Motor neuron (in vitro differentiated cells): ENCODE data around the gene BEND7. TPM values are rescaled to one million over a fixed set of nuclear protein-coding genes. Genes with fewer than 3 reads are reported as not detected.
A peak's percentile ranks its signal among the peaks of the same experiment; 100 is the strongest.
"Not testable (repeated sequence)": the region's sequence is repeated elsewhere in the genome, so short reads cannot be mapped to it uniquely, and the experiment has no call there.

ENCODE experiments used
- ATAC-seq, 8 experiments: fragments of 200-7000 bp; cut with Tn5 transposase; replicated peaks in 6 of 8; 2 replicates each; pipeline ENCODE4 v1.8.0; 2021; ENCODE audit warnings: mild to moderate bottlenecking in 8 of 8, moderate library complexity in 8 of 8
- H3K27ac ChIP-seq, 2 donors: fragments of 250-450 bp; sonication (Bioruptor Pico); 2 replicates each; pipeline ENCODE4 v1.9.0; 2021; ENCODE audit warnings: antibody characterized with exemption in 2 of 2, mild to moderate bottlenecking in 2 of 2, moderate library complexity in 1 of 2
- H3K4me1 ChIP-seq, 2 donors: fragments of 250-450 bp; sonication (Bioruptor Pico); replicated peaks in 1 of 2; 2 replicates each; pipeline ENCODE4 v1.6.1; 2021; ENCODE audit warnings: antibody characterized with exemption in 2 of 2, mild to moderate bottlenecking in 2 of 2, moderate library complexity in 1 of 2
- H3K4me3 ChIP-seq, 5 donors: fragments of 250-450 bp; sonication (Bioruptor Pico); 2 replicates each; pipeline ENCODE4 v1.9.0; 2021; ENCODE audit warnings: antibody characterized with exemption in 5 of 5, mild to moderate bottlenecking in 5 of 5, moderate library complexity in 4 of 5
- WGBS, 10 experiments: fragments of 450-650 bp; shearing (Covaris generic); methylation state at CpG; one replicate each; pipeline ENCODE4 v1.0.0; 2022; 5-methylcytosine and 5-hydroxymethylcytosine counted together
- in situ Hi-C, 9 experiments: fragments of 400-800 bp; cut with MboI; loops; one replicate each; pipeline ENCODE4 v1.15.0; 2021; ENCODE audit warnings: low sequenced_read_pairs in 9 of 9, low pct_unique_long_range_greater_than_20kb in 2 of 9; ENCODE audit not compliant: unreplicated experiment in 9 of 9
- total RNA-seq, 8 experiments: library from RNA; unstranded; fragments of 300-600 nt; gene quantifications; 2 replicates each; pipeline versions ENCODE4 v1.2.3 to v1.2.4, GENCODE V29; 2022

The BEND7 gene
- total RNA-seq, 8 experiments from 2014 or later, result 10.4 to 229 (median 20.5) TPM

DNA sequence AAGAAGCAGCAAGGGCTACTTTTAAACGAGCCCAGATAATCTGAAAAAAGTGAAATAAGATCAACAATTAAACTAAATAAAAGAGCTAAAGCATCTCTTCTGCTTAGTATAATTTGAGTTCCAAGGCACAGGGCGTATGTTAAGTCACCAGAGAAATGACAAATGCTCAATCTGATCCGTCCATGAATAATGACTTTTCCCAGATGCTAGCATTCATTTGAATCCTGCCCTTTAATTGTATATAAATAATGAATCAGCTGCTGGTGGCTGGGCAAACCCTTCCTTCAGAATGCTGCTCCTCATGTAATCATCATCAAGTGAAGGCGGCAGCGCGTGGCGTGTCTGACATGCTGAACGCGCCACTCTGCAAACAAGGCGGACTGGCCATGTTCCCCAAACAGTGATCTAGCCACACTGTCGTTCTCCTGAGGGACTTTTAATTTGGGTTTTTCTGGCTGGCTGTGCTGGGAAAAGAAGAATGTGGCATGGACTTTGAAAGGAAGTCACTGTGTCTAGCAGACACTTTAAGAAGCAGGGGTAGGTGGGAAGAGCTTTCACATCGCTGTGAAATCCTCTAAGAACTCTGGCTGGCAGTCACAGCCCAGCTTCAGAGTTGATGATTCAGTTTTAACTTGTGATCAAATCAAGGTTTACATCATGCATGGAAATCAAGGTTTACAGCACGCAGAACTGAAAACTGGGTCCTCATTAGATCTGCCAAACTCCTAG lies 70.7 kb downstream of the BEND7 start:
- in situ Hi-C loops, result no loop called here
- H3K4me3 ChIP-seq, result no peak overlapping the region
- peak; percentile 33 to 89 (median 83) for ATAC-seq
- 14 to 85% (median 72%) methylated on average over 1 to 12 of the region's 13 CpGs for WGBS, 10 experiments
- H3K27ac ChIP-seq, result no peak overlapping the region
- H3K4me1 ChIP-seq, result peaks cover 0 to 13% of the 10 kb centered on the region in 2 donors

DNA sequence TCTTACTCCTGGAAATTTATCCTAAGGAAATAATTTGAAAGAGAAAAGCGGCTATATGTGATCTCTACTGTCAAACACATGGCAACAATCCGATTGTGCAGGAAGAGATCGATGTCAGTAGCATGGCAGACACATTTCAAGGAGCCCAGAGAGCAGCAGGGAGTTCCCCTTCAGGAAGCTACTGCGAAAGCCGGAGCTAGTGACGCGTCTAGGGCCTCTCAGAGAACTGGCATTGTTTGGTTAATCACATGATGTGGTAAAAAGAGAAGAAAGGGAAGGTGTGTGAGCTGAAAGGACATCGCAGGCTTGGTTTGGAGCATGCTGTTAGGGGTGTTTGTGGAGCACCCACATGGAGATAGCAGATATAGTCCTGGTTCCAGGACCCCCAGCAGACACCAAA lies 74.9 kb downstream of the BEND7 start:
- ATAC-seq, result no peak
- WGBS, 10 experiments, result 55 to 100% (median 85%) methylated on average over 3 to 7 of the region's 8 CpGs; no CpG with 5 or more reads in 1 of the 10 experiments
- no peak overlapping the region for H3K27ac ChIP-seq
- in situ Hi-C loops, result no loop called here
- no peak overlapping the region for H3K4me3 ChIP-seq
- H3K4me1 ChIP-seq, result peaks cover 7 to 19% of the 10 kb centered on the region in 2 donors

DNA sequence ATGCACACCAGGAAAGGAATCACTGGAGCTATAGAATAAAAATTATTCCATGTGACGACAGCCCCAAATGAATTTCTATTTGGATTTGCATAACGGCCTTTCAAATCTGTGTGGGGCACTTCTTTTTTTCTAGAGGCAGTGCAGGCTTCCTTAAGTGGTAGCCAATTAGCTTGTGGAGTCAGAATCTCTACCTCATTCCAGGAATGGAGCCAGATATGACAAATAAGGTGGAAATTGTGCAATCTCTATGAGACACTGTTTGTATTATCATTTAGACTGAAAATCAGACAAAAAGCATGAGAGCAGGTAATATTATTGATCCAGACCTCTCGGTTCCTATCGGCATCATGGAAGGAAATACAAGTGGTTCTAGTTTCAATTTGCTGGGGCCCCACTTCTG lies 78.7 kb downstream of the BEND7 start:
- peak in 6 of 8 experiments; percentile 29 to 66 (median 42) for ATAC-seq
- Histone ChIP-seq H3K4me1 (peaks cover 23% of the 10 kb centered on the region in 2 donors), H3K4me3 (no peak overlapping the region), H3K27ac (peak overlapping the region in 1 of 2 donors; percentile 19)
- in situ Hi-C loops, result no loop called here
- 27 to 100% (median 76%) methylated on average over 2 to 4 of the region's 4 CpGs; no CpG with 5 or more reads in 1 of the 10 experiments for WGBS, 10 experiments

DNA sequence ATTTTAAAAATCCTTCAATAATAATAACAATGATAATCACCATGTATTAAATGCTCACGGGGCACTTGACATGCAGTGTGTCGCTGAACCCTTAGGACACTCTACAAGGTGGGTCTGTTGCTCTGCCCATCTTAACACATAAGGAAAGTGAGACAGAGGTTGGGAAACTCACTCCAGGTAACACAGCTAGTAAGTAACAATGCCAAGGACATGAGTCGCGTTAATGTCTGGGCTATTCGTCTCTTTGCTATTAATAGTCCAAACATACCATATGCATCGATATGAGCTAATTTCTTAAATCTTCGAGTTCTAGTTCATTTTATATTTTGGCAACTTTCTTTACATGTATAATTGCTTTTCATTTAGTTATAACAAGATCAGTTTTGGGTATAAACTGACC lies 79.5 kb downstream of the BEND7 start:
- H3K4me3 ChIP-seq, result no peak overlapping the region
- in situ Hi-C loops, result no loop called here
- WGBS, 10 experiments, result 52 to 90% (median 76%) methylated on average over 1 to 7 of the region's 7 CpGs

DNA sequence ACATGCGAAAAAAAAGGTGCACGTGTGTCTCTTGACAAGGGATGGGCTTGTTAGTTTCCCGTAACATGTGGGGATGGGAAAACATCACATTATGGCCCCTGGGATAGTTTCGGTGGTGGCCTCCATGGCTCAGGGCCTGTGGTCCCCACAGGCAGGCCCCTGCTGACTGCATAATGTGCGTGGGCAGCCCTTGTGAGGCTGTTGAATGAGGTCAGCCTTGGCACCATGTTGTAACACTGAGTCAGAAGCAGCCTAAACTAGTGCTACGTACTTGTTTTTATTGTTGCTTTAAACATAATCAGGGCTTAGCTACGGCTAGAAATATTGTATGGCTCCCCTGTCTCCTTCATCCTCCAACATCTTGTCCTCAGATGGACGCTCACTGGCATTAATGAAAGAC lies 80.6 kb downstream of the BEND7 start:
- Histone ChIP-seq H3K27ac (no peak overlapping the region), H3K4me3 (no peak overlapping the region), H3K4me1 (peaks cover 23 to 27% of the 10 kb centered on the region in 2 donors)
- in situ Hi-C loops, result no loop called here
- WGBS, 10 experiments, result 35 to 100% (median 90%) methylated on average over 1 to 6 of the region's 8 CpGs; no CpG with 5 or more reads in 2 of the 10 experiments
- ATAC-seq, result no peak

More for the DNA sequence above, 79.5 kb downstream of the BEND7 start:
- no peak for ATAC-seq
- Histone ChIP-seq H3K4me1 (peaks cover 23% of the 10 kb centered on the region in 2 donors), H3K27ac (no peak overlapping the region)

DNA sequence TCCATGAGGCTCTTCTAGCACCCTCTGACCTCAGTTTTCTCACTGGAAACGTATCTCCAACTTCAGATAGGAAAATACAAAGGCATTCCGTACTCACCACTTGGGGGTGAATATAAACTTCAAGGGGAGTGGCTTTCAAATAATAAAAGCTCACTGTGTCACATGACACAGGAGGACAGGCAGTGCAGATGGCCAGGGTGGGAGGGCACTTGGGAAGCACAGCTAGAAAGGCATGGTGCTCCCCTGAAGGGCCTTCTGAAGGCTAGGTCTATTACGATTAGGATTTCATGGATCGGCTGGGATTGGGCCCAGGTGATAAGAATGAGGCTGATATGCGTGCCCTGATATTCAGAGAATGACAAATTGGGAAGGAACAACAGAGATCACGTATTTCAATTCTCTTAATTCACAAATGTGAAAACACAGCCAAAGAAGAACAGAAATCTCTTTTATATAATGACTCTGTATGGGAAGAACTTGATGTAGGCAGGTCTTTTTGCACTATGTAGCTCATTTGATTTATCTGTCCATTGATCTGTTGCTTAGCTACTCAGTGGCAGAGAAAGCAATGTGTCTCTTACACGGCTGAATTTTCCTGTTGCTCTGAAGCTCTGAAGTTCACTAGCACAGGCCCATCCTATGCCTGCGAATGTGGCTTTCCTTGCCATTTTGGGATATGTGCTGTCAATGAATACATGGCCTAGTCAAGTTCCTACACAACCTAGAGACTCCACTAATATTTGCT lies 83.0 kb downstream of the BEND7 start:
- peak overlapping the region; percentile 11 to 48 for H3K27ac ChIP-seq
- H3K4me1 ChIP-seq, result peaks cover 31 to 38% of the 10 kb centered on the region in 2 donors
- 0 to 89% (median 73%) methylated on average over 1 to 7 of the region's 8 CpGs; no CpG with 5 or more reads in 1 of the 10 experiments for WGBS, 10 experiments
- in situ Hi-C loops, result no loop called here
- no peak overlapping the region for H3K4me3 ChIP-seq
- peak in 5 of 8 experiments; percentile 70 to 88 (median 87) for ATAC-seq

DNA sequence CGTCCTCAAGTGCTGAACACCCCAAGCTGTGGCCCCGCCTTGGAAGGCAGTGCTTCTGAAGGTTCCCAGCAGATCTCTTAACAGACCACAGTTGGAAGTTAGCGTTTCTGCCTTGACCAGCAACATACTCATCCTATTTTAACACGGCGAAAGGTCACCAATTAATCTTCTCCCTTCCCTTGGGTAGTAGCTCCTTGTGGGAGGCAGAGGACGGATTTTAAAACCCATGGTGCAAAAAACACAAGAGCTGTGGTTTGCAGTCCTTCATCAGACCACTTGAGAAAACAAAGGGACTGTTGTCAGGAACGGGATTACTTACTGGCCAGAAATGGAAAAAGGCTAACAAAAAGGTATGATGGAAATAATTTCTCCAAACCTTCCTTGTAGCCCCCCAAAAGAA lies 87.3 kb downstream of the BEND7 start:
- Histone ChIP-seq H3K4me1 (peaks cover 36 to 41% of the 10 kb centered on the region in 2 donors), H3K4me3 (no peak overlapping the region), H3K27ac (no peak overlapping the region)
- 0 to 100% (median 70%) methylated on average over 1 to 4 of the region's 7 CpGs; no CpG with 5 or more reads in 1 of the 10 experiments for WGBS, 10 experiments
- in situ Hi-C loops, result no loop called here
- ATAC-seq, result no peak

DNA sequence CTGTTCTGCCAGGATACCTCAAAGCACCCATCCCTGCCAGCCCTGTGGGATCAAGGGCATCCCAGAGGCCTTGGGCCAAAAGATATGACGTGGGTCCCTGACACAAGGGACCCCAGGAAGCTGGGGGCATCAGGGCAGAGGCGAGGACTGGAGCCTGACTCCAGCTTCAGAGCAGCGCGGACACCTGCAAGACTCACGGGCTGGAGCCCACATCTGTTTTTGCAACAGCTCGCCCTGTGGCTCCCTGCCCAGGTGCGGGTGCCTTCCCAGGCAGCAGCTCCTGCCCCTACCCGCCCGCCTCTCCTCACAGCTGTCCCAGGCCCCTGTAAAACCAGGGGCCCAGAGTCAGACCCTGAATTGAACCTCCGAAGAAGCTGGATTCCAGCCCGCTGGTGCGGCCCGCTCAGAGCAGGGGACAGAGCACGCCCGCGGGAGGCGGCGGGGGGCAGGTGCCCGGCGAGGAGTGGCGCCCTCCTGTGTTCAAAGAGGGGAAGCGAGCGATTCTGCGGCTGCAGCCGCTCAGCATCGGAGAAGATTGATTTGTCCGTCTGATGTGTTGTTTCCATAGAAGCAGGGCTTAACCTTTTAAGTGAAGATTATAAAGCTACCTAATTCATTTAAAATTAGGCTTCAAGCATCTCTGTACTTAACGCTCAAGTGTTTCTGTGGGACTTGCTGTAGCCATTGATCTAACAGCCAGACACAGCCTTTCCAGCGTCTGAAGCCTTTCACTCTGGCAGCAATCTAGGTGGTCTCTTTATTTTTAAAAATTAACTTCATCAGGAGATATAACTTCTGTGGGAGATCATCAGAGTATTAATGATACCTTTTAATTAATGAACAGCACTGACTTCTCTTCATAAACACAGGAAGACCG lies 88.4 kb downstream of the BEND7 start:
- H3K27ac ChIP-seq, result peak overlapping the region in 1 of 2 donors; percentile 17
- ATAC-seq, result peak; percentile 86 to 94 (median 92)
- H3K4me3 ChIP-seq, result peak overlapping the region in 3 of 5 donors; percentile 21 to 32 (median 24)
- peaks cover 26 to 31% of the 10 kb centered on the region in 2 donors for H3K4me1 ChIP-seq
- WGBS, 10 experiments, result 14 to 61% (median 26%) methylated on average over 1 to 22 of the region's 30 CpGs; no CpG with 5 or more reads in 1 of the 10 experiments
- in situ Hi-C loops, result no loop called here

DNA sequence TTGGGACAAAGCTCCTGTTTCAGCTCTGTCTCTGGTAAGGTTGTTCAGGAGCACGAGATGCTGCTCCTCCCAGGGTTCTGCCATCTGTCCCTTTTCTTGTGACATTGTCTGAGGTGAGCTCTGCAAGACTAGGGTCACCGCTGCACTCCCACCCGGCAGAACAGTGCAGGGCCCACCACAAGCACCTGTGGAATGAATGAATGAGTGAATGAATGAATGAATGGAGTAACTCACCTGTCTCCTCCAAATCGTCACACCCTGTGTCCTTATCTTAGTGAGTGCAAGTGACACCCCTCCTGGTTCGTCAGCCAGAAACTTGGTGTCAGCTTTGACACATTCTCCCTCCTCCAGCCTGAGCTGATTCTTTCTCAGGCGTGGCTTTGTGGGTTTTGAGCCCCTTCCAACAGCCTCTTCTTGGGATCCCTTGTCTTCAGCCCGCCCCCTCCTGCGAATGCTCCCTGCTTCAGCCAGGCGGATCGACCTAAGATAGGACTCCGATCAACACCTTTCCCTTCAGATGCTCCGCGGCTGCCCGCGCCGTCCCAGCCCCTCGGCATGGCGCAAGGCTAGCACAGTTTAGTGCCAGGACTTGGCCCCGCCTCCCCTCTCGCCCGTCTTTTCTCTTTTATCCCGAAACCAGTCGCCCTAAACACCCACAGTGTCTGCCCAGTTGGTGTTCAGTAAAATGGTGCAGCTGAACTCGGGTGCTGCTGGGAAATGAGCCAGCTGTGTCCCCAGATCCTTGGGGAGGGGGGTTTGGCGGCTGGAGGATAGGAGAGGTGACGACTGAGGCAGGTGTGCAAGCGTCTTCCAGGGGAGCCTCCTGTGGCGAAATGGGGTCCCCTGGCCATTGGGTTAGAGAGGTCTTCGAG lies 89.3 kb downstream of the BEND7 start:
- H3K4me3 ChIP-seq, result peak overlapping the region in 1 of 5 donors; percentile 32
- peak; percentile 10 to 31 (median 18) for ATAC-seq
- peak overlapping the region in 1 of 2 donors; percentile 17 for H3K27ac ChIP-seq
- in situ Hi-C loops, result no loop called here
- H3K4me1 ChIP-seq, result peaks cover 23 to 27% of the 10 kb centered on the region in 2 donors
- WGBS, 10 experiments, result 0 to 95% (median 45%) methylated on average over 1 to 8 of the region's 29 CpGs; no CpG with 5 or more reads in 2 of the 10 experiments

DNA sequence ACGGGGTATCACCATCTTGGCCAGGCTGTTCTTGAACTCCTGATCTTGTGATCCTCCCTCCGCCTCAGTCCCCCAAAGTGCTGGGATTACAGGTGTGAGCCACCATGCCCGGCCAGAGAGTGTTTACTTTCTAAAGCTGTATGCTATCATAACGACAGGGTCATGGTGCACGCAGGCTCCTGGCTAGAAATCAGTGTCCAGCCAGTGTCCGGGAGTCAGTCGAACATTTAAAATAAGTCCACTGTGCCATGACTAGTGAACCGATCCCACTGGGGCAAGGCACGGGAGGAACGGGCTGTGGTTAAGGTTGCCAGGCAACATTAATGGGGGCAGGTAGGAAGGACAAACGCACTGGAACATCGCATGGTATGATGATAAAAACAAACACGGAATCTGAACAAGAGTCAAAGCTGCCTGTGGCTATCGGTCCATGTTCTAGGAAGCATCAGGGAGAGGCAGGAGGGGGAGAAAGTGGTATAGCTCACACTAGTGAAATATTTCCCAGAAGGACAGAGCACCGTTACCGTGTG lies 91.7 kb downstream of the BEND7 start:
- no peak for ATAC-seq
- H3K27ac ChIP-seq, result no peak overlapping the region
- H3K4me1 ChIP-seq, result peaks cover 19 to 21% of the 10 kb centered on the region in 2 donors
- no peak overlapping the region for H3K4me3 ChIP-seq
- in situ Hi-C loops, result no loop called here
- WGBS, 10 experiments, result 41 to 100% (median 79%) methylated on average over 1 to 12 of the region's 16 CpGs

DNA sequence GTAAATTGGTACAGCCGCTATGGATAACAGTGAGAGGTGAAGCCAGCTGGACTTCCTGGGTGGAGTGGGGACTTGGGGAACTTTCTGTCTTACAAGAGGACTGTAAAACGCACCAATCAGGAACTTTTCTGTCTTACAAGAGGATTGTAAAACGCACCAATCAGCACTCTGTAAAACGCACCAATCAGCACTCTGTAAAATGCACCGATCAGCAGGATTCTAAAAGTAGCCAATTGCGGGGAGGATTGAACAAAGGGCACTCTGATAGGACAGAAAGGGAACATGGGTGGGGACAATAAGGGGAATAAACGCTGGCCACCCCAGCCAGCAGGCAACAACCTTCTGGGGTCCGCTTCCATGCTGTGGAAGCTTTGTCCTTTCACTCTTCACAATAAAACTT lies 100.9 kb downstream of the BEND7 start:
- ATAC-seq, H3K4me3 ChIP-seq, in situ Hi-C loops, H3K27ac ChIP-seq, H3K4me1 ChIP-seq: not testable (repeated sequence)
- WGBS, 10 experiments, result 47 to 100% (median 83%) methylated on average over 1 to 8 of the region's 8 CpGs; no CpG with 5 or more reads in 3 of the 10 experiments
